ENCODE data around the gene KRT80.
A peak's percentile ranks its signal among the peaks of the same experiment; 100 is the strongest.

Gene KRT80

GRCh38 chr12:52206304-52207040 is 14.7 kb upstream of the KRT80 start:
- no peak overlapping the region for H3K4me3 ChIP-seq (replicated peaks in 1 of 2; ENCODE audit: low read depth in 2 of 2, low read length in 2 of 2)
- DNase-seq (ENCODE audit: low read depth in 2 of 2): no peak
- no peak for TF ChIP-seq CTCF (IDR thresholded peaks at IDR 0.05; ENCODE audit: low read depth, low read length)

GRCh38 chr12:52205612-52206303 is 13.9 kb upstream of the KRT80 start:
- no peak for DNase-seq (ENCODE audit: low read depth in 2 of 2)
- H3K4me3 ChIP-seq (replicated peaks in 1 of 2; ENCODE audit: low read depth in 2 of 2, low read length in 2 of 2): no peak overlapping the region
- no peak for TF ChIP-seq CTCF (IDR thresholded peaks at IDR 0.05; ENCODE audit: low read depth, low read length)

- no peak for TF ChIP-seq CTCF (IDR thresholded peaks at IDR 0.05; ENCODE audit: low read depth, low read length)
Observed at GRCh38 chr12:52204931-52205505, 13.2 kb upstream of the KRT80 start.

GRCh38 chr12:52204095-52204930 is 12.5 kb upstream of the KRT80 start:
- TF ChIP-seq CTCF (IDR thresholded peaks at IDR 0.05; ENCODE audit: low read depth, low read length): no peak
- no peak overlapping the region for H3K4me3 ChIP-seq (replicated peaks in 1 of 2; ENCODE audit: low read depth in 2 of 2, low read length in 2 of 2)
- DNase-seq (ENCODE audit: low read depth in 2 of 2): no peak

More at GRCh38 chr12:52204931-52205505, 13.2 kb upstream of the KRT80 start:
- no peak overlapping the region for H3K4me3 ChIP-seq (replicated peaks in 1 of 2; ENCODE audit: low read depth in 2 of 2, low read length in 2 of 2)
- no peak for DNase-seq (ENCODE audit: low read depth in 2 of 2)

- no peak for TF ChIP-seq CTCF (IDR thresholded peaks at IDR 0.05; ENCODE audit: low read depth, low read length)
- no peak overlapping the region for H3K4me3 ChIP-seq (replicated peaks in 1 of 2; ENCODE audit: low read depth in 2 of 2, low read length in 2 of 2)
- peak; percentile 66 to 80 for DNase-seq (ENCODE audit: low read depth in 2 of 2)
Observed at GRCh38 chr12:52203079-52203921, 11.5 kb upstream of the KRT80 start.
